ENCODE measurements around the gene TSC1.

The TSC1 gene

GRCh38 chr9:132937463-132937901 is 6.9 kb downstream of the TSC1 start:
- DNase-seq (ENCODE audit: low read depth in 2 of 2): no peak

GRCh38 chr9:132935026-132935425 is 9.4 kb downstream of the TSC1 start:
- DNase-seq (ENCODE audit: low read depth in 2 of 2): no peak

GRCh38 chr9:132931178-132931735 is 13.2 kb downstream of the TSC1 start:
- no peak for DNase-seq (ENCODE audit: low read depth in 2 of 2)

- DNase-seq (ENCODE audit: low read depth in 2 of 2): no peak
These were observed 16.7 kb downstream of the TSC1 start for GRCh38 chr9:132927704-132928103.

- DNase-seq (ENCODE audit: low read depth in 2 of 2): no peak
These were observed 21.0 kb downstream of the TSC1 start for GRCh38 chr9:132923346-132923902.

GRCh38 chr9:132919614-132920268 is 24.7 kb downstream of the TSC1 start:
- DNase-seq (ENCODE audit: low read depth in 2 of 2): no peak

- DNase-seq (ENCODE audit: low read depth in 2 of 2): no peak
These were observed 29.5 kb downstream of the TSC1 start for GRCh38 chr9:132914924-132915323.

- no peak for DNase-seq (ENCODE audit: low read depth in 2 of 2)
These were observed 32.3 kb downstream of the TSC1 start for GRCh38 chr9:132912131-132912530.

GRCh38 chr9:132910376-132910775 is 34.0 kb downstream of the TSC1 start:
- DNase-seq (ENCODE audit: low read depth in 2 of 2): no peak

- no peak for DNase-seq (ENCODE audit: low read depth in 2 of 2)
These were observed 35.1 kb downstream of the TSC1 start for GRCh38 chr9:132909311-132909710.

GRCh38 chr9:132908635-132909034 is 35.8 kb downstream of the TSC1 start:
- DNase-seq (ENCODE audit: low read depth in 2 of 2): no peak

- DNase-seq (ENCODE audit: low read depth in 2 of 2): no peak
These were observed 38.7 kb downstream of the TSC1 start for GRCh38 chr9:132905726-132906125.

GRCh38 chr9:132903574-132904492 is 40.6 kb downstream of the TSC1 start:
- no peak for DNase-seq (ENCODE audit: low read depth in 2 of 2)

GRCh38 chr9:132901858-132902831 is 42.3 kb downstream of the TSC1 start:
- DNase-seq (ENCODE audit: low read depth in 2 of 2): peak; percentile 40 to 48

GRCh38 chr9:132898051-132898450 is 46.4 kb downstream of the TSC1 start:
- DNase-seq (ENCODE audit: low read depth in 2 of 2): no peak

- no peak for DNase-seq (ENCODE audit: low read depth in 2 of 2)
These were observed 47.5 kb downstream of the TSC1 start for GRCh38 chr9:132896906-132897305.

GRCh38 chr9:132896264-132896663 is 48.2 kb downstream of the TSC1 start:
- no peak for DNase-seq (ENCODE audit: low read depth in 2 of 2)

- no peak for DNase-seq (ENCODE audit: low read depth in 2 of 2)
These were observed 49.3 kb downstream of the TSC1 start for GRCh38 chr9:132894862-132895835.

- DNase-seq (ENCODE audit: low read depth in 2 of 2): no peak
These were observed 50.1 kb downstream of the TSC1 start for GRCh38 chr9:132894346-132894745.

GRCh38 chr9:132892400-132892799 is 52.0 kb downstream of the TSC1 start:
- no peak for DNase-seq (ENCODE audit: low read depth in 2 of 2)

Data from stimulated activated CD8-positive, alpha-beta memory T cell treated with anti-CD3 and anti-CD28 coated beads, Interleukin-2, amount 100 ng/mL, for 1 hour (primary cell).